T-helper 22 cell (primary cell): ENCODE measurements around the gene CCDC57.
"Not testable (repeated sequence)": the region's sequence is repeated elsewhere in the genome, so short reads cannot be mapped to it uniquely, and the experiment has no call there.

Experiments
- DNase-seq: peaks from one replicate; pipeline ENCODE4 v3.0.0-alpha.2; 2020; ENCODE audit warnings: low read depth

CCDC57 gene

GRCh38 chr17:82212331-82213250 is at the start of gene CCDC57:
TSS of gene CCDC57 (minus strand) at chr17:82212842. CDS start at chr17:82201944, 10,898 bp downstream.
- DNase-seq: no peak

GRCh38 chr17:82262344-82262743 is 49.7 kb upstream of the CCDC57 start:
- no peak for DNase-seq

GRCh38 chr17:82259972-82260961 is 47.6 kb upstream of the CCDC57 start:
- DNase-seq: not testable (repeated sequence)

GRCh38 chr17:82258555-82258954 is 45.9 kb upstream of the CCDC57 start:
- DNase-seq: no peak

- DNase-seq: peak; percentile 34
Measured at GRCh38 chr17:82257473-82257872, 44.8 kb upstream of the CCDC57 start.

GRCh38 chr17:82256242-82256885 is 43.7 kb upstream of the CCDC57 start:
- no peak for DNase-seq

- no peak for DNase-seq
Measured at GRCh38 chr17:82255402-82255972, 42.8 kb upstream of the CCDC57 start.

GRCh38 chr17:82254746-82255145 is 42.1 kb upstream of the CCDC57 start:
- DNase-seq: not testable (repeated sequence)

- DNase-seq: not testable (repeated sequence)
Measured at GRCh38 chr17:82254096-82254495, 41.5 kb upstream of the CCDC57 start.

- DNase-seq: no peak
Measured at GRCh38 chr17:82253179-82253544, 40.5 kb upstream of the CCDC57 start.

GRCh38 chr17:82252511-82253178 is 40.0 kb upstream of the CCDC57 start:
- no peak for DNase-seq

- no peak for DNase-seq
Measured at GRCh38 chr17:82250868-82251500, 38.3 kb upstream of the CCDC57 start.

GRCh38 chr17:82249896-82250581 is 37.4 kb upstream of the CCDC57 start:
- DNase-seq: no peak

GRCh38 chr17:82248815-82249674 is 36.4 kb upstream of the CCDC57 start:
- no peak for DNase-seq

GRCh38 chr17:82247856-82248671 is 35.4 kb upstream of the CCDC57 start:
- DNase-seq: no peak

GRCh38 chr17:82247182-82247823 is 34.7 kb upstream of the CCDC57 start:
- DNase-seq: no peak

GRCh38 chr17:82246365-82247181 is 33.9 kb upstream of the CCDC57 start:
- no peak for DNase-seq
